Spinal cord (tissue), 10 donors: ENCODE measurements around the gene DPY19L1. TPM values are rescaled to one million over a fixed set of nuclear protein-coding genes. Genes with fewer than 3 reads are reported as not detected.
"Not testable (repeated sequence)": the region's sequence is repeated elsewhere in the genome, so short reads cannot be mapped to it uniquely, and the experiment has no call there.

Source experiments
- DNase-seq, 6 donors: peaks; one replicate each; pipeline versions ENCODE4 v3.0.0 to v3.0.0-alpha.2; 2013 to 2015; ENCODE audit warnings: low spot score in 6 of 6, low read depth in 4 of 6
- H3K27ac ChIP-seq: one replicate; pipeline ENCODE4 v1.5.1; 2013; ENCODE audit warnings: low read depth, low read length, control low read depth
- H3K27me3 ChIP-seq: one replicate; pipeline ENCODE4 v1.6.1; 2013; ENCODE audit warnings: low read length; ENCODE audit not compliant: control insufficient read depth, insufficient read depth
- H3K36me3 ChIP-seq: one replicate; pipeline ENCODE4 v1.6.1; 2013; ENCODE audit warnings: low read length; ENCODE audit not compliant: control insufficient read depth, insufficient read depth
- H3K4me1 ChIP-seq: one replicate; pipeline ENCODE4 v1.6.1; 2013; ENCODE audit warnings: low read length; ENCODE audit not compliant: control insufficient read depth, insufficient read depth
- H3K4me3 ChIP-seq: one replicate; pipeline ENCODE4 v1.5.1; 2013; ENCODE audit warnings: low read depth, low read length, control low read depth
- H3K9me3 ChIP-seq: one replicate; pipeline ENCODE4 v1.6.1; 2013; ENCODE audit warnings: low read length; ENCODE audit not compliant: control insufficient read depth, insufficient read depth
- WGBS: methylation state at CpG from one replicate; pipeline ENCODE4 v1.1.5; 2013; ENCODE audit warnings: missing lambda C conversion rate; ENCODE audit not compliant: insufficient coverage; 5-methylcytosine and 5-hydroxymethylcytosine counted together
- polyA plus RNA-seq, 2 donors: library from polyadenylated mRNA; unstranded; fragments of 120-200 nt; gene quantifications; one replicate each; pipeline ENCODE4 v1.2.1, GENCODE V29; 2013; ENCODE audit not compliant: insufficient read length in 2 of 2
- total RNA-seq, 2 donors: library from RNA; depleted of rRNA in 1 of 2; stranded (reverse); fragments of 120-200 nt in 1 of 2; fragments of >200 nt in 1 of 2; gene quantifications; one replicate each; pipeline versions ENCODE4 v1.2.3 to v1.2.4, GENCODE V29; 2013 to 2014
- donor health status: healthy.

DPY19L1 gene
- total and polyA plus RNA-seq, 4 donors, result 31.7 to 54.1 (median 42.4) TPM

- not testable (repeated sequence) for H3K9me3 ChIP-seq, H3K36me3 ChIP-seq, H3K27me3 ChIP-seq, DNase-seq, H3K27ac ChIP-seq, H3K4me1 ChIP-seq, H3K4me3 ChIP-seq
- no CpG with 5 or more reads among the region's 2 CpGs for WGBS
These were observed 101.5 kb downstream of the DPY19L1 start for GRCh38 chr7:34935735-34936165.

DNA sequence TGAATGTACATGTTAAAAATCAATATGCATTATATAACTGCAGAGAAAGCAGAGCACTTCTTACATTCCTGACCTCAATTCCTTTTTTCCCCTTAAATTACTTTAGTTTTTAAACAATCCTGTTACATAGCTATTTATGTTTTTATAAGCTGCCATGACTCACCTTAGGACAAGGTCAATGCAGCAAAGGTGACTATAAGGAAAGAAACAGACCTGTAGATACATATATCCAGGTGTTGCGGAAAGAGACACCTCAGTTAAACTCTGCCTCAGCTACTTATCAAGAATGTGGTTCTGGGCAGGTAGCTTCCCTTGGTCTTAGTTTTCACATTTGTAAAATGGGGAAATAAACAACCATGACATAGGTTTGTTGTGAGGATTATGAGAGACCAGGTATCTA is 105.5 kb downstream of the DPY19L1 start:
- H3K27me3 ChIP-seq, result no peaks in the 10 kb centered on the region
- H3K27ac ChIP-seq, result no peak overlapping the region
- H3K4me3 ChIP-seq, result no peak overlapping the region
- WGBS, result no CpG with 5 or more reads among the region's 1 CpG
- peaks cover 2% of the 10 kb centered on the region for H3K36me3 ChIP-seq
- no peaks in the 10 kb centered on the region for H3K9me3 ChIP-seq
- no peak for DNase-seq
- no peaks in the 10 kb centered on the region for H3K4me1 ChIP-seq

DNA sequence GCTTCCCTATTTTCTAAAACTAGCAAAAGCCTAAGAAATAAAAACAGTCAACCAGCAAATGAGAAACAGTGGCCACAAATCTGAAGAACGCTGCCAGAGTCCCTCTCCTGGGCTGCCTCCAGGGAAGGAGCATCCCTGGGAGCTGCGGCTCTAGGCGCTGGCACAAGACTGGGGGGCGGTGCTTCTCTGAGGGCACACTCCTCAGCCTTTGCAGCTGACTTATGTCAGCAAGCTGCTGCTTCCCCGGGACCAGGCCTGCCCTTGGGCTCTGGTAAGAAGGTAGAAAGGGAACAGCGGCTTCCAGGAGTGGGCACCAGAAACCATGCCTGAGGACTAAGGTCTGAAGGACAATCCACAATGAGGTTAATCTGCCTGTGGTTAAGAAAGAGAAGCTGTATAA is 107.5 kb downstream of the DPY19L1 start:
- DNase-seq, result peak in 1 of 6 donors; percentile 10
- WGBS, result 66% methylated on average over 6 of the region's 6 CpGs
- H3K9me3 ChIP-seq, result not testable (repeated sequence)

GRCh38 chr7:34928560-34928959 is 108.7 kb downstream of the DPY19L1 start:
- no peaks in the 10 kb centered on the region for H3K27me3 ChIP-seq
- DNase-seq, result no peak
- H3K27ac ChIP-seq, result no peak overlapping the region
- H3K9me3 ChIP-seq, result no peaks in the 10 kb centered on the region
- WGBS, result no CpG with 5 or more reads among the region's 1 CpG
- H3K36me3 ChIP-seq, result peaks cover 2% of the 10 kb centered on the region
- no peaks in the 10 kb centered on the region for H3K4me1 ChIP-seq
- H3K4me3 ChIP-seq, result no peak overlapping the region

More for the DNA sequence above, 107.5 kb downstream of the DPY19L1 start:
- not testable (repeated sequence) for H3K36me3 ChIP-seq, H3K4me1 ChIP-seq, H3K27me3 ChIP-seq, H3K4me3 ChIP-seq, H3K27ac ChIP-seq

DNA sequence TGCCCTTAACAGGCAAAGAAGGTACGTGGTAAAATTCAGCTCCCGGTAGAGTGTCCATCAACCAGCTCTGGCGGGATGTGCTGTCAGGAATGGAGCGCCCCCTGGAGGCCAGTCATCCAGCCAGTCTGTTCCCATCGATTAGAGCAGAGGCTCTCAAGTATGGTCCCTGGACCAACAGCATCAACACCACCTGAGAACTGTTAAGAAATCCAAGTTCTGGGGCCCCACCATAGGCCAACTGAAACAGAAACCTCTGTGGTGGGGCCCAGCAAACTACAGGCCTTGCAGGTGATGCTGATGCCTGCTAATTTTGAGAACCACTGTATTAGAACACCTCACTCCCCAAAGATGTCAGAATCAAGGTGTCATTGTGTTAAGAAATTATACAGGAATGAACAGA is 109.2 kb downstream of the DPY19L1 start:
- Histone ChIP-seq H3K27ac (no peak overlapping the region), H3K36me3 (peaks cover 2% of the 10 kb centered on the region), H3K27me3 (no peaks in the 10 kb centered on the region), H3K4me1 (no peaks in the 10 kb centered on the region), H3K9me3 (no peaks in the 10 kb centered on the region), H3K4me3 (no peak overlapping the region)
- WGBS, result 35% methylated on average over 5 of the region's 5 CpGs
- DNase-seq, result peak in 1 of 6 donors; percentile 7

DNA sequence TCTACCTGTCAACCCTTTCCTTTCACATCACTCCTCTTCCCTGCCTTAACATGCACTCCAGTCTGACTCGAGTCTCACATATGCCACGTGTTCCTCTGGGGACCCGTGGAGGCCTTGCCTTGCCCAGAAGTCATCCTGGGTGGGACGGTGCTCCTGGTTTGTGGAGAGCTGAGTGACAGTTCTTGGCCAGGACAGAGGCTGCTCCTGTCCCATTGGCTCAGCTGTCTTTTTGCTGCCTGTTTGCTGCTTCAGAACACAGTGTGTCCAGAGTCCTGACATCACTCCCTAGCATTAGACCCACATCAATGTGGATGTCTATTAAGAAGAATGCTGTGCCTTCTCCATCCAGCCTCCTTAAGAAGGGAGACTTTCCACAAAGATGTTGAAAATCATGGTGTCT is 116.8 kb downstream of the DPY19L1 start:
- H3K9me3 ChIP-seq, DNase-seq, H3K27ac ChIP-seq, H3K36me3 ChIP-seq, H3K4me1 ChIP-seq, H3K4me3 ChIP-seq, H3K27me3 ChIP-seq: not testable (repeated sequence)
- 96% methylated on average over 2 of the region's 4 CpGs for WGBS

GRCh38 chr7:34919038-34919437 is 118.2 kb downstream of the DPY19L1 start:
- H3K27ac ChIP-seq, DNase-seq, H3K36me3 ChIP-seq, H3K4me3 ChIP-seq, H3K9me3 ChIP-seq, H3K27me3 ChIP-seq, H3K4me1 ChIP-seq: not testable (repeated sequence)
- 100% methylated on average over 1 of the region's 2 CpGs for WGBS

DNA sequence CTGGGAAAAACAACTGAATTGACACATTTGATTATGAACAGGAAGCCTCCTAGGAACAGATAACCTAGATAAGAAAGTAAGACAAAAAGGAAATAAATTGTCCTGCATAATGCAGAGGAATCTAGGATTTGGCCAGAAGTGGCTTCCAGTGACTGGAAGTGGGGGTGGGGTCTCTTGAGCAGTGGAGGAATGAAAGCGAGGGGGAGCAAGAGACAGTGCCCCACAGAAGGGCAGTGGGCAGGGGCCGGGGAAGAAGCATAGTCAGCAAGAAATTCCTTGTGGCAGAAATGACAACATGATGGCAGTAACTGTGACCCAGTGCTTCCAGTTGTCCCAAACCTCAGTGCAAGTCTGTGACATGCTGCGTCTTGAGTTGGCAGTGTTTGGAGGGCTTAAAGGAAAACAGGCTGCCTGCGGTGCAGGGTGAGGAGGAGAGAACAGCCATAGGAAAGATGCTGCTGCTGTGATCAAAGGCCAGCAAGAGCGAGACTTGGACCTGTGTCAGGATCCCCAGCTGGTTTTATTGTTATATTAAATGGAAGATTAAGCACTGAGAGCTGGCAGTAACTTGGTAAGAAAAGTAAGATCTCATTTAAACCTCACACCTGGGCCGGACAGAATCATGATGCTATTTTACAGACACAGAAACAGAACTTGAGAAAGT is 119.0 kb downstream of the DPY19L1 start:
- peak in 2 of 6 donors; percentile 38 to 50 for DNase-seq
- H3K27me3 ChIP-seq, H3K4me3 ChIP-seq, H3K27ac ChIP-seq, H3K4me1 ChIP-seq, H3K36me3 ChIP-seq, H3K9me3 ChIP-seq: not testable (repeated sequence)
- no CpG with 5 or more reads among the region's 6 CpGs for WGBS

GRCh38 chr7:34917515-34917914 is 119.8 kb downstream of the DPY19L1 start:
- peak in 1 of 6 donors; percentile 78 for DNase-seq
- not testable (repeated sequence) for H3K4me3 ChIP-seq, H3K9me3 ChIP-seq, H3K27me3 ChIP-seq, H3K36me3 ChIP-seq, H3K4me1 ChIP-seq, H3K27ac ChIP-seq
- WGBS, result 30% methylated on average over 1 of the region's 4 CpGs

DNA sequence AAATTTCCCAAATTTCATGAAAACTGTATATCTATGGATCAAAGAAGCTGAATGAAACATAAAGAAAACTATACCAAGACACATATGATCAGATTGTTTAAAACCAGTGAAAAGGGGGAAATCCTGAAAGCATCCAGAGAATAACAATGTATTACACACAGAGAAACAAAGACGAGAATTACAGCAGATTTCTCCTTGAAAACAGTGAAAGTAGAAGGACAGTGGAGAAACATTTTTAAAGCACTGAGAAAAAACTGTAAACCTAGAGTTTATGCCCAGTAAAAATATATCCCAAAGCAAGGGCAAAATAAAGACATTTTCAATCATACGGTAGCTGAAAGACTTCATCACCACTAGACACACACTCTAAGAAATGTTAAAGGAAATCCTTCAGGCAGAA is 121.0 kb downstream of the DPY19L1 start:
- no peaks in the 10 kb centered on the region for H3K36me3 ChIP-seq
- peaks cover 2% of the 10 kb centered on the region for H3K9me3 ChIP-seq
- DNase-seq, result no peak
- H3K4me3 ChIP-seq, result no peak overlapping the region
- H3K27me3 ChIP-seq, result no peaks in the 10 kb centered on the region
- WGBS, result no CpG with 5 or more reads among the region's 2 CpGs
- no peaks in the 10 kb centered on the region for H3K4me1 ChIP-seq
- H3K27ac ChIP-seq, result no peak overlapping the region
